Tibial nerve (tissue), 4 donors: ENCODE measurements around the gene BIN2. TPM values are rescaled to one million over a fixed set of nuclear protein-coding genes. Genes with fewer than 3 reads are reported as not detected.
A peak's percentile ranks its signal among the peaks of the same experiment; 100 is the strongest.

Source experiments
- DNase-seq, 2 donors: peaks; one replicate each; pipeline ENCODE4 v3.0.0-alpha.2; 2019; ENCODE audit warnings: low spot score in 2 of 2
- H3K27ac ChIP-seq, 4 donors: fragments of 200-600 bp; sonication (generic) in 3 of 4; one replicate each; pipeline ENCODE4 v1.5.1; 2017 to 2019; ENCODE audit warnings: mild to moderate bottlenecking in 1 of 4
- H3K27me3 ChIP-seq, 2 donors: fragments of 200-600 bp; sonication (generic) in 1 of 2; one replicate each; pipeline versions ENCODE4 v1.5.1 to v1.6.0; 2017 to 2019
- H3K36me3 ChIP-seq, 3 donors: fragments of 200-600 bp; sonication (generic); one replicate each; pipeline ENCODE4 v1.5.1; 2018 to 2019
- H3K4me1 ChIP-seq, 4 donors: fragments of 200-600 bp; sonication (generic) in 3 of 4; one replicate each; pipeline ENCODE4 v1.5.1; 2017 to 2019
- H3K4me3 ChIP-seq, 4 donors: fragments of 200-600 bp; sonication (generic) in 3 of 4; one replicate each; pipeline ENCODE4 v1.5.1; 2017 to 2019; ENCODE audit warnings: mild to moderate bottlenecking in 1 of 4, moderate library complexity in 1 of 4
- H3K9me3 ChIP-seq, 4 donors: fragments of 200-600 bp; sonication (generic) in 3 of 4; one replicate each; pipeline ENCODE4 v1.5.1; 2017 to 2019
- EP300 ChIP-seq, 2 donors: sonication (generic); formaldehyde crosslinking; IDR thresholded peaks; one replicate each; pipeline ENCODE4 v1.6.1; 2017; ENCODE audit warnings: antibody characterized with exemption in 2 of 2, mild to moderate bottlenecking in 1 of 2
- POLR2A ChIP-seq, 2 donors: fragments of 450-650 bp; IDR thresholded peaks; one replicate each; pipeline ENCODE4 v1.6.1; 2017; ENCODE audit warnings: antibody characterized with exemption in 2 of 2, mild to moderate bottlenecking in 2 of 2, moderate library complexity in 2 of 2
- WGBS, 2 donors: methylation state at CpG; one replicate each; pipeline ENCODE4 v1.1.5; 2018; 5-methylcytosine and 5-hydroxymethylcytosine counted together
- total RNA-seq, 4 donors: library from RNA; depleted of rRNA; stranded (reverse); fragments of >200 nt; gene quantifications; one replicate each; pipeline ENCODE4 v1.1.0, GENCODE V29; 2016
- TF ChIP-seq, protein P1 (sequence below), 5 experiments: fragments of 200-600 bp in 3 of 5; fragments of 450-650 bp in 2 of 5; sonication (generic) in 3 of 5; IDR thresholded peaks; one replicate each; pipeline ENCODE4 v1.5.1; 2016 to 2019; ENCODE audit warnings: antibody characterized with exemption in 5 of 5, mild to moderate bottlenecking in 3 of 5, moderate library complexity in 2 of 5

The BIN2 gene
- total RNA-seq, 4 donors from 2014 or later: 2.8 to 11.1 (median 4.3) TPM

DNA sequence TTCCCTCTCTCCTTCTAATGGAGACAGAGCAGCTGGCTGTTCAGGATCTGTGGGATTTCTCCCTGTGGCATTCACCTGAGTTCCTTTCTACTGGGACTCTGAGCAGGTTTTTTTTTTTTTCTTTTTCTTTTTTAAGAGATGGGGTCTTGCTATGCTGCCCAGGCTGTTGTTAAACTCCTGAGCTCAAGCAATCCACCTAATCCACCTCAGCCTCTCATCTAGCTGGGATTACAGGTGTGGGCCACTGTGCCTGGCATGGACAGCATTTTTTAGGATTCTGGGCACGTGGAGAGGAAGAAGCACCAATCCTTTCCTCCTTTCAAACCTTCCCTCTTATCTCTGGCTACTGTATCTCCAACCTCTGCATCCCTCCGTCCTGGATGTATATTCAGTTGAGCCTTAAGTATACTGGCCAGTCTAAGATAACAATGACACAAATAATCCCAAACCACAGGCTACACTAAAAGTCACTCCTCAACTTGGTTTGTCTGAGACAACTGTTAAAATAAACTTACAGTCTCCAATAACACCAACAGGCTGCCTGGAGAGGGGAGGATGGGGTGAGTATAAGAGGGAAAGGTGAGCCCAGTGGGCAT, 38.9 kb upstream of the BIN2 start:
- Histone ChIP-seq H3K4me1 (no peaks in the 10 kb centered on the region), H3K27ac (peak overlapping the region in 1 of 4 donors; percentile 53), H3K36me3 (no peaks in the 10 kb centered on the region), H3K4me3 (no peak overlapping the region), H3K27me3 (no peaks in the 10 kb centered on the region), H3K9me3 (no peaks in the 10 kb centered on the region)
- no peak for DNase-seq
- WGBS, 2 donors: 67 to 87% methylated on average over 2 of the region's 2 CpGs
- no peak for TF ChIP-seq POLR2A (IDR thresholded peaks at IDR 0.05)
- TF ChIP-seq EP300 (IDR thresholded peaks at IDR 0.05): no peak
- TF ChIP-seq, protein P1, sequence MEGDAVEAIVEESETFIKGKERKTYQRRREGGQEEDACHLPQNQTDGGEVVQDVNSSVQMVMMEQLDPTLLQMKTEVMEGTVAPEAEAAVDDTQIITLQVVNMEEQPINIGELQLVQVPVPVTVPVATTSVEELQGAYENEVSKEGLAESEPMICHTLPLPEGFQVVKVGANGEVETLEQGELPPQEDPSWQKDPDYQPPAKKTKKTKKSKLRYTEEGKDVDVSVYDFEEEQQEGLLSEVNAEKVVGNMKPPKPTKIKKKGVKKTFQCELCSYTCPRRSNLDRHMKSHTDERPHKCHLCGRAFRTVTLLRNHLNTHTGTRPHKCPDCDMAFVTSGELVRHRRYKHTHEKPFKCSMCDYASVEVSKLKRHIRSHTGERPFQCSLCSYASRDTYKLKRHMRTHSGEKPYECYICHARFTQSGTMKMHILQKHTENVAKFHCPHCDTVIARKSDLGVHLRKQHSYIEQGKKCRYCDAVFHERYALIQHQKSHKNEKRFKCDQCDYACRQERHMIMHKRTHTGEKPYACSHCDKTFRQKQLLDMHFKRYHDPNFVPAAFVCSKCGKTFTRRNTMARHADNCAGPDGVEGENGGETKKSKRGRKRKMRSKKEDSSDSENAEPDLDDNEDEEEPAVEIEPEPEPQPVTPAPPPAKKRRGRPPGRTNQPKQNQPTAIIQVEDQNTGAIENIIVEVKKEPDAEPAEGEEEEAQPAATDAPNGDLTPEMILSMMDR (IDR thresholded peaks at IDR 0.05): no peak

DNA sequence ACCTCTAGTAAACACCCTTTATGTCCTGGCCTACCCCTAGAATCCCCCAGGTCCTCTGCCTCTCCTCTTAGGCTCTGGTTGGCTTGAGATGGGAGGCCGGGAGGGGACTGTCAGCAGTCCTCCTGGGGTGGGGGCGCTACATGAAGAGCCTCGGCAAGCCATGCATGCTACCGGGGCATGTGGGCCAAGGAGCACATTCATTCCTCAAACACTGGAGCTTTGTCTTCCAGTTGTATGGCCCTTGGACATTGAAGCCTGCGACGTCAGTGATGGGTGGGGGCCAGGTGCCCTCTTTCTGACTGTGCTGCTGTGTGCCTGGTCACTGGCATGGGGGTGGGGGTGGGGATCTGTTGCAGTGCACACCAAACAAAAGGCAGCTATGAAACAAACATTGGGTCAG, 38.3 kb upstream of the BIN2 start:
- peak overlapping the region in 2 of 4 donors; percentile 43 to 69 for H3K27ac ChIP-seq
- 30 to 59% methylated on average over 6 of the region's 6 CpGs for WGBS, 2 donors
- no peak for DNase-seq
- H3K9me3 ChIP-seq: no peaks in the 10 kb centered on the region
- no peak overlapping the region for H3K4me3 ChIP-seq
- no peaks in the 10 kb centered on the region for H3K4me1 ChIP-seq
- no peaks in the 10 kb centered on the region for H3K36me3 ChIP-seq
- H3K27me3 ChIP-seq: no peaks in the 10 kb centered on the region
- TF ChIP-seq EP300 (IDR thresholded peaks at IDR 0.05): peak in 1 of 2 donors; percentile 15
- TF ChIP-seq, protein P1 (IDR thresholded peaks at IDR 0.05): no peak

DNA sequence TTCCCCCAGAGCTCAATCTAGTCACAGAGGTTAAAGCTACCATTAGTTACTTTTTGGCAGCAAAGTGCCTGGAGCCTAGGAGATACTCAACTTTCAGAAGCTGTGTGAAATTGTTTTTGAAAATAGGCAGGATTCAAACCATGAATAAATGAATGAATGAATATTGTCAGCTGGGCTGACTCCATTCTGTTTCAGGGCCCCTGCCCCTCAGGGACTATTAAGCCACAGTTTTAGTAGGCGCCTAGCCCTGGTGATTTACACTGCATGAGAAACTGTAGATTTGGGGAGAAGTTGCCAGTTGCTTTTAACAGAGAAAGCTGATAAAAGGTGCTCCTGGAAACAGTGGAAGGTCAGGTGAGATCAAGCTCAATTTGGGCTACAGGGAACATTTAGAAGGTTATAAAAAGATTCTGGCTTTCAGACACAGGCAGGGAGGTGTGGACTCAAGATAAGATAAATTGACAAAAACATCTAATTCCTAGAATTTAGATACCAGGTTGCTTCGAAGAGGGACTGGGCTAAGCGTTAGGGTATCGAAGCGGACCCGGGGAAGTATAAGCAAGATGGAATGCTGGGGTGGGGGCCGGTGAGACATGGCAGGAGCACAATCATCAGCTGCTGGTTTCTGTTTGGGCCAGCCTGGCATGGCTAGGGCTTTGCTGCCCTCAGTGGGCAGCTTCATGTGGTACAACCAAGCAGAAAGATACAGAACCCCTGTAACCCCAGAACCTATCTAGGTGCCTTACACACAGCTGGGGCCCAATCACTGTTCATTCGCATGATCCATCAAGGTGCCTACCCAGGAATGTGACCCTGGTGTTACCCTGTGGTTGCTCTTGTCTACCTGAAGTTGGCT, 37.4 kb upstream of the BIN2 start:
- Histone ChIP-seq H3K27ac (peak overlapping the region in 2 of 4 donors; percentile 43 to 69), H3K4me3 (no peak overlapping the region), H3K9me3 (no peaks in the 10 kb centered on the region), H3K36me3 (no peaks in the 10 kb centered on the region), H3K4me1 (no peaks in the 10 kb centered on the region), H3K27me3 (no peaks in the 10 kb centered on the region)
- 85 to 86% methylated on average over 8 of the region's 8 CpGs for WGBS, 2 donors
- DNase-seq: no peak
- TF ChIP-seq, protein P1 (IDR thresholded peaks at IDR 0.05): no peak
- no peak for TF ChIP-seq EP300 (IDR thresholded peaks at IDR 0.05)
- TF ChIP-seq POLR2A (IDR thresholded peaks at IDR 0.05): no peak

DNA sequence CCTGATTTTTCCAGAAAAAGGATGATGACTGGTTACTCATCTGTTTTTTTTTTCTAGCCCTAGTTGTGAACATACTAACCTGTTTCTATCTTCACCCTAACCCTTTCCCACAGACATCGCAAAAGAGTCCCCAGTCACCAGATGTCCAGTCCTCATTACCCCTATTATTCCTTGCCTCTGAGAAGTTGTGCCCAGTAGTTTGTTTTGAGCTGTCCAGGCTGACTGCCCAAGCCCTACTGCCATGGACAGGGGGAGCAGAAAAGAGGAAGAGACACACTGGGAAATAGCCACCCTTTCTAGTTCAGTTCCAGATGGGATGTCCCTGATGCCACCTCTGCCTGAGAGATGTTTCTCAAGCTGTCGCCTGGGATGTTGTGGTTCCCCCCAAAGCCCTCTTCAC, 36.3 kb upstream of the BIN2 start:
- no peaks in the 10 kb centered on the region for H3K36me3 ChIP-seq
- TF ChIP-seq POLR2A (IDR thresholded peaks at IDR 0.05) (no peak), EP300 (IDR thresholded peaks at IDR 0.05) (no peak)
- TF ChIP-seq, protein P1 (IDR thresholded peaks at IDR 0.05): no peak
- H3K4me3 ChIP-seq: no peak overlapping the region
- no peaks in the 10 kb centered on the region for H3K9me3 ChIP-seq
- no peaks in the 10 kb centered on the region for H3K4me1 ChIP-seq
- H3K27me3 ChIP-seq: no peaks in the 10 kb centered on the region
- 97 to 100% methylated on average over 2 of the region's 2 CpGs for WGBS, 2 donors
- no peak overlapping the region for H3K27ac ChIP-seq
- no peak for DNase-seq

DNA sequence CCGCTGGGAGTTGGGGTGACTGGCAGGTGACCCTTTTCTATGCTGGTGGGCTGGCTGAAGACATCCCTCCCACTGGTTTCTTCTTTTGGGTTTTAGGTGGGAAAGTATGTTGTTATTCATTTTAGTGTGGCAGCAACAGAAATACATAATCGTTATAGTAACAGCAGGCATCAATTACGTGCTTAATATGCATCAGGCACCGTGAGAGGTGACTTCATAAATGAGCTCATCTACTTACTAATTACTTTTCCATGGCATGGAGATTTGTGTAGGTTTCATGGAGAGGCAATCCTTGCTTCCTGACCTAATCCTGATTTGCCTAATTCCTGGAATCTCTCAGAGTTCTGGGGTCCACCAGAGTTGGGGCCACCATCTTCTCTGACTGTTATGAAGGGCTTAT, 35.9 kb upstream of the BIN2 start:
- WGBS, 2 donors: 73 to 82% methylated on average over 4 of the region's 4 CpGs
- no peaks in the 10 kb centered on the region for H3K9me3 ChIP-seq
- no peak overlapping the region for H3K4me3 ChIP-seq
- H3K4me1 ChIP-seq: no peaks in the 10 kb centered on the region
- no peak overlapping the region for H3K27ac ChIP-seq
- no peak for DNase-seq
- no peak for TF ChIP-seq EP300 (IDR thresholded peaks at IDR 0.05)
- no peak for TF ChIP-seq POLR2A (IDR thresholded peaks at IDR 0.05)
- TF ChIP-seq, protein P1 (IDR thresholded peaks at IDR 0.05): no peak
- no peaks in the 10 kb centered on the region for H3K27me3 ChIP-seq
- H3K36me3 ChIP-seq: no peaks in the 10 kb centered on the region
